Motor neuron (in vitro differentiated cells): Measurements from ENCODE around the gene ZMIZ1. TPM values are rescaled to one million over a fixed set of nuclear protein-coding genes. Genes with fewer than 3 reads are reported as not detected.

Source experiments
- ATAC-seq, 8 experiments: fragments of 200-7000 bp; cut with Tn5 transposase; replicated peaks in 6 of 8; 2 replicates each; pipeline ENCODE4 v1.8.0; 2021; ENCODE audit warnings: mild to moderate bottlenecking in 8 of 8, moderate library complexity in 8 of 8
- H3K27ac ChIP-seq, 2 donors: fragments of 250-450 bp; sonication (Bioruptor Pico); 2 replicates each; pipeline ENCODE4 v1.9.0; 2021; ENCODE audit warnings: antibody characterized with exemption in 2 of 2, mild to moderate bottlenecking in 2 of 2, moderate library complexity in 1 of 2
- H3K4me1 ChIP-seq, 2 donors: fragments of 250-450 bp; sonication (Bioruptor Pico); replicated peaks in 1 of 2; 2 replicates each; pipeline ENCODE4 v1.6.1; 2021; ENCODE audit warnings: antibody characterized with exemption in 2 of 2, mild to moderate bottlenecking in 2 of 2, moderate library complexity in 1 of 2
- H3K4me3 ChIP-seq, 5 donors: fragments of 250-450 bp; sonication (Bioruptor Pico); 2 replicates each; pipeline ENCODE4 v1.9.0; 2021; ENCODE audit warnings: antibody characterized with exemption in 5 of 5, mild to moderate bottlenecking in 5 of 5, moderate library complexity in 4 of 5
- WGBS, 10 experiments: fragments of 450-650 bp; shearing (Covaris generic); methylation state at CpG; one replicate each; pipeline ENCODE4 v1.0.0; 2022; 5-methylcytosine and 5-hydroxymethylcytosine counted together
- in situ Hi-C, 9 experiments: fragments of 400-800 bp; cut with MboI; loops; one replicate each; pipeline ENCODE4 v1.15.0; 2021; ENCODE audit warnings: low sequenced_read_pairs in 9 of 9, low pct_unique_long_range_greater_than_20kb in 2 of 9; ENCODE audit not compliant: unreplicated experiment in 9 of 9
- total RNA-seq, 8 experiments: library from RNA; unstranded; fragments of 300-600 nt; gene quantifications; 2 replicates each; pipeline versions ENCODE4 v1.2.3 to v1.2.4, GENCODE V29; 2022

The ZMIZ1 gene
- total RNA-seq, 8 experiments from 2014 or later, result 15.8 to 79.9 (median 50.0) TPM

DNA sequence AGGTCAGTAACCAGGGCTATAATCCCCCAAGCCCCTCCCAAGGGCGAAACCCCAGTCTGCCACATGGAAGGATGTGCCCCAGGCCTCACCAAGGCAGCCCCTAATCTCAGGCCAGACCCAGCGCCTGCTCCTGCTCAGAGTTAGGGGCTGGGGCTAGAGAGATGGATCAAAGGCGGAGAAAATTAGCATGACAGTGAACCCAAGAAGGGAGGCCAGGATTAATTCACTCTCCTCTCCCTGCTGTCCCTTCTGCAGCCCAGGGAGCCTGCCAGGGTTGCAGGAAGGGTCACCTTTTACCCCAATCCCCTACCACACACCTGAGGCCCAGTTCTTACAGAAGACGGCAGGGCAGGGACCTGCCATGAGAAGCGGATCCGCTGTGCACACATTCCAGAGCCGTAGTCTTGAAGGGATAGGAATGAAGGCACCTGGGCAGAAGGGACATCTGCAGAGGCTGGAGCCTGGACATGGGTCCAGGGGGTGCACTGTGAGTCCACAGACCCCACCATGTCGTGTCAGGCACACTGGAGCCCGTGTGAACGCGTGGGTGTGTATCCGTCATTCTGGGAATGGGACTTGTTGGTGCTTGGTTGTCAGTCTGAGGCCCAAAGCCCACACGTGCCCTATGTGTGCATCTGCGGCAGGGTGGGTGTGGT is 11.9 kb upstream of the ZMIZ1 start:
- peak overlapping the region; percentile 1 to 25 for H3K27ac ChIP-seq
- no peak overlapping the region for H3K4me3 ChIP-seq
- in situ Hi-C loops, result loop anchor here in 2 of 9 experiments (25.0 kb wide), 2 partner anchors 245 to 1020 kb away; partner anchors contain the start of genes POLR3A (in 1 of the 2) and RPS24 (in 1 of the 2)
- peak in 4 of 8 experiments; percentile 25 to 65 (median 61) for ATAC-seq
- 40 to 78% (median 54%) methylated on average over 1 to 8 of the region's 14 CpGs; no CpG with 5 or more reads in 7 of the 10 experiments for WGBS, 10 experiments
- H3K4me1 ChIP-seq, result peaks cover 30 to 32% of the 10 kb centered on the region in 2 donors

- no peak for ATAC-seq
- 77 to 90% (median 86%) methylated on average over 1 to 10 of the region's 12 CpGs; no CpG with 5 or more reads in 3 of the 10 experiments for WGBS, 10 experiments
- in situ Hi-C loops, result loop anchor here in 2 of 9 experiments (25.0 kb wide), 2 partner anchors 245 to 1020 kb away; partner anchors contain the start of genes POLR3A (in 1 of the 2) and RPS24 (in 1 of the 2)
- no peak overlapping the region for H3K27ac ChIP-seq
- no peak overlapping the region for H3K4me3 ChIP-seq
- peaks cover 23 to 30% of the 10 kb centered on the region in 2 donors for H3K4me1 ChIP-seq
Measured at GRCh38 chr10:79057481-79058275, 11.1 kb upstream of the ZMIZ1 start.

DNA sequence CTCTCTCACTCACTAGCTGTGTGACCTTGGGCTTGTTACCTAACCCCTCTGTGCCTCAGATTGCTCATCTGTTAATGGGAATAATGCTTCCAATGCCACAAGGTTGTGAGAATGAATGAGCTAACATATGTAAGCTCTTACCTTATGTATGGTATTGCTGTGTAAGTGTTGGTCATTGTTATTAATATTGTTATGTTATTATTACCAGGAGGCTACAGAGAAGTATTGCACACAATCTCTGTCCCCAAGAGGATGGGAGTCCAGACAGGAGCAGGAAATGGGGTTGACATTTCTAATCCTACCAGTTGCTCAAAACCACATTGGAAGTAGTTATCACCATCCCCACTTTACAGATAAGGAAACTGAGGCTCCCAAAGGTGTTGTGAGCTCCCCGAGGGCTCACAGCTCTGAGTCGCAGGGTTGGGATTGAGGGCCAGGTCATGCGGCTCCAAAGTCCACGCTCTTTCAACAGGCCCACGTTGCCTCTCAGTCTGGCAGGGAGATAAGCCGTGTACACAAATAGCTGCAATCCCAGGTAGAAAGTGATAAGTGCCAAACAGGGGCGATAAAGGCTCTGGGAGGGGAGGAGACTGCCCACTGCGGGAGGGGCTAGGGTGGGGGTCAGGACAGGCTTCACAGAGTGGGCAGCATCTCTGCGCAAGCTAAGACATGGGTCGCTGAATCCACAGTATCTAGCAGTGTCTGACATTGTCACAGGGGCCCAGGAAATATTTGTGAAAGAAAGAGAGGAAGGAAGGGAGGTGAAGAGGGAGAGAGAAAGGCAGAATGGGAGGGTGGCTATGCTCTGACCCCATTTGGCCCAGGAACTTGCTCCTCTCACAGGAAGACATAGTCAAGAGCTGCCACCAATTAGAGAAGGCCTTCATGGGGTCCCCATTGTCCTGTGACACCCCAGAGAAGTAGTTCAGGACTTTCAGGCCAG is 9.6 kb upstream of the ZMIZ1 start:
- 90 to 100% (median 100%) methylated on average over 1 to 2 of the region's 10 CpGs; no CpG with 5 or more reads in 7 of the 10 experiments for WGBS, 10 experiments
- in situ Hi-C loops, result loop anchor here in 2 of 9 experiments (25.0 kb wide), 2 partner anchors 247 to 1022 kb away; partner anchors contain the start of genes POLR3A (in 1 of the 2) and RPS24 (in 1 of the 2)
- ATAC-seq, result no peak
- Histone ChIP-seq H3K27ac (no peak overlapping the region), H3K4me1 (peaks cover 22 to 27% of the 10 kb centered on the region in 2 donors), H3K4me3 (no peak overlapping the region)

- Histone ChIP-seq H3K27ac (no peak overlapping the region), H3K4me3 (no peak overlapping the region), H3K4me1 (peaks cover 22 to 27% of the 10 kb centered on the region in 2 donors)
- 56 to 96% (median 82%) methylated on average over 1 to 9 of the region's 11 CpGs; no CpG with 5 or more reads in 2 of the 10 experiments for WGBS, 10 experiments
- in situ Hi-C loops, result loop anchor here in 2 of 9 experiments (25.0 kb wide), 2 partner anchors 248 to 1023 kb away; partner anchors contain the start of genes POLR3A (in 1 of the 2) and RPS24 (in 1 of the 2)
- ATAC-seq, result no peak
Measured at GRCh38 chr10:79059859-79060379, 8.8 kb upstream of the ZMIZ1 start.

DNA sequence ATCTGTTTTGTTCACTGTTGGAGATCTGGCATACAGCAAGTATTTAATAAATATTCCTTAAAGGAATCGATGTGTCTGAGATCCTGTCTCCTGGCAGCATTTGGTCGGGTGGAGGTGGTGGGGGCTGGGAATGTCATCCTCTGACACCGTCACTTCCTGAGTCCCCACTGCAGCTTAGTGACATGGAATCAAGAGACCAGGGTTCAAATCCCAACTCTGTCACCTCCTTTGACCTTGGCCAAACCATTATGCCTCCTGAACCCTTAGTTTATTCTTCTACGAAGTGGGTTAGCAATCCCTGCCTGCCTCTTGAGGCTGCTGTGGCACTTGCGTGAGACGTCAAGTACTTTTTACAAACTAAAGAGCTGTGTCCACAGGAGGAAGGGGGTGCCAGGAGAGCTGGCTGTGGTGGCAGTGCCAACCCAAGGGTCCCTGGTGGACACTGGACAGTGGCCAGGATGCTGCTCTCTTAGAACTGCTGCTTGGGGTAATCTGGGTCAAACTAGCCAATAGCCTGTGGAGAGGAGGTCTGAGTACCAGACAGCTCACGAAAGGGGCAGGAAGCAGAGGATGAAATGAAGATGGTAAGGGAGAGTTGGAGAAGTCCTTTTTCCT is 8.0 kb upstream of the ZMIZ1 start:
- no peak for ATAC-seq
- in situ Hi-C loops, result loop anchor here in 2 of 9 experiments (25.0 kb wide), 2 partner anchors 248 to 1023 kb away; partner anchors contain the start of genes POLR3A (in 1 of the 2) and RPS24 (in 1 of the 2)
- H3K27ac ChIP-seq, result no peak overlapping the region
- WGBS, 10 experiments, result 75 to 100% (median 88%) methylated on average over 1 to 6 of the region's 7 CpGs; no CpG with 5 or more reads in 2 of the 10 experiments
- H3K4me1 ChIP-seq, result peaks cover 24 to 28% of the 10 kb centered on the region in 2 donors
- no peak overlapping the region for H3K4me3 ChIP-seq

DNA sequence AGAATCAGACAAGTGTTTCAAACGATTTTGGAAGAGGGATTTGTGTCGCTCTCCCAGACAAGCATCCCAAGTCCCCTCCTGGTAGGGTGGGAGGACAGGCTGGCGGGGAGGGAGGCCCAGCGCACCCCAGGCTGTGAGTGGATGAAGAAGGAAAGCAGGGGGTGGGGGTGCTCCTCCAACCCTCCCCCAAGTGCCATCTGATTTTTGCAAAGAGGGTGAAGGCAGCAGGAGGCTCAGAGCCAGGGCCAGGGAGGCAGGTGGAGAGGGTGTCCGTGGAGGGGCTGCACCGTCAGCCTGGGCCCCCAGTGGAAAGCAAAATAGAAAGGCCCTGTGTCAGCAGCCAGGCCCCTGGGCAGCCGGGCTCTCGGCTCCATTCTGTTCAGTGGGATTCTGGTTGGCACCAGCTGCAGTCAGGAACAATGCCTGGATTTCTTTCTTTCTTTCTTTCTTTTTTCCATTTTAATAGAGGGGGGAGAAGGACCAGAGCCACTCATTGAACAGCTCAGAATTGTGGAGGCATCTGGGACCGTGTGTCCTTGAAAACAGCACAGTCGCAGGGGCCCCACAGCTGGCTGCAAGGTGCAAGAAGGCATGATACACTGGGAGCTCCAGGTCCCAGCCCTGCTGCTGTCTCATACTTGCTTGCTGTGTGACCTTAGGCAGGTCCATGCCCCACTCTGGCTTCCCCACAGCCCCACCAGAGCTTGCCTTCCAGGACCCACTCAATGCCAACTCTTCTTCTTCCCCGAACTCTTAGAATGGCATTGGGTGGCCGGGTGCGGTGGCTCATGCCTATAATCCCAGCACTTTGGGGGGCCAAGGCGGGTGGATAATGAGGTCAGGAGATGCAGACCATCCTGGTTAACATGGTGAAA is 7.1 kb upstream of the ZMIZ1 start:
- peaks cover 27 to 30% of the 10 kb centered on the region in 2 donors for H3K4me1 ChIP-seq
- in situ Hi-C loops, result loop anchor here in 2 of 9 experiments (25.0 kb wide), 2 partner anchors 249 to 1024 kb away; partner anchors contain the start of genes POLR3A (in 1 of the 2) and RPS24 (in 1 of the 2)

DNA sequence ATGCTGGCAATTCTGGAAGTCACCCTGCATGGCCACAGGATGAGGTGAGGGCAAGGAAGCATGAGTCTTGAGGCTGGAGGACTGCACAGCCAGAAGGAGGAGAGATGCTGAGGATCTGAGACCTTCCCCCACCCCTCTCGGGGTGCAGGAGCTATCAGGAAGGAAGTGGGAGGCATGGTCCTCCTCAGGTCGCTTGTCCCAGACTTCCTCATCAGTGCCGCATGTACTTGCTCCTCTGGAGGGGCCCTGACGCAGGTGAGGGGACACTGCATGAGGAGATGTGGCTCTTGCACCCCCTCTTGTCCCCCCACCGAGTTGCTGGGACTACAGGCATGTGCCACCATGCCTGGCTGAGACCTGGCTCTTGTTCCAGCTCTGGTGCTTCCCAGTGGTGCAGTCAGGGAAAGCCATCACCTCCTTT is 5.7 kb upstream of the ZMIZ1 start:
- in situ Hi-C loops, result loop anchor here in 2 of 9 experiments (25.0 kb wide), 2 partner anchors 251 to 1026 kb away; partner anchors contain the start of genes POLR3A (in 1 of the 2) and RPS24 (in 1 of the 2)
- Histone ChIP-seq H3K4me1 (peaks cover 23 to 25% of the 10 kb centered on the region in 2 donors), H3K27ac (no peak overlapping the region), H3K4me3 (no peak overlapping the region)
- no peak for ATAC-seq
- WGBS, 10 experiments, result 100% methylated on average over 1 to 2 of the region's 5 CpGs; no CpG with 5 or more reads in 7 of the 10 experiments

More for the DNA sequence above, 7.1 kb upstream of the ZMIZ1 start:
- Histone ChIP-seq H3K27ac (no peak overlapping the region), H3K4me3 (no peak overlapping the region)
- ATAC-seq, result peak in 5 of 8 experiments; percentile 34 to 68 (median 52)
- WGBS, 10 experiments, result 25 to 70% (median 47%) methylated on average over 2 of the region's 14 CpGs; no CpG with 5 or more reads in 5 of the 10 experiments

DNA sequence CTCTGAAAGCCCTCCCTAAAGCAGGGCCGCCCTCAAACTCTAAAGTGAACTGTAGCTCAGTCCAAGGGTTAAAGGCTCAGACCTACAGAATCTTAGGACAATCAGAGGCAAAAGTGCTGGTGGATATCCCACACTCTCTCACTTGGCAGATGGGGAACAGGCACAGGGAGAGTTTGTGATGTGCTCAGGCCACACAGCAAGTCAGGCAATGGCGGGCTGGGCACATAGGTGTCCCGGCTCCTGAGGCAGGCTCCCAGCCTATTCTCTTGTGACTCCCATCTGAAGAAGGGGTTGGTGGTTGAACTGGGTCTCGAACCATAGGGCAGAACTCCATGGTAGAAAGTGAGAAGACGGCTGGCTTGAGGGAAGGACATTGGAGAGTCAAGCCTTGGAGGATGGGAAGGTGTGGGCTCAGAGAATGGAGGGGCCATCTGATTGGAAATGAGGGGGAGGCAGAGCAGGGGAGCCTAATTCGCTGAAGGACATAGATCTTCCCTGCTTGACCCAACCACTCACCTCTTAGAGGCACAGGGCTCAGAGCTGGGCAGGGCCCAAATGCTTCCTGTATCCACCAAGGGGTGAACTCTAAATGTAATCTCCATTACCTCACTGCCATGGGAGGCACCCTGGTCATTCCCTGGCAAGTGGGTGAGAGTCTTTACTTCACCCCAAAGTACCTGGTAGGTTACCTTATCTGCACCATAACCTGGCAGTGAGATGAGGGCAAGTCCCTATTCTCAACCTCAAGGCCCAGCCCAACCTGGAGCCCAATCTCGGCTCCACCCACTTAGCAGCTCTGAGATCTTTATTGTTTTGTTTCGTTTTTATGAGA is 4.9 kb upstream of the ZMIZ1 start:
- peaks cover 23 to 25% of the 10 kb centered on the region in 2 donors for H3K4me1 ChIP-seq
- ATAC-seq, result no peak
- H3K4me3 ChIP-seq, result no peak overlapping the region
- 76 to 100% (median 100%) methylated on average over 1 to 4 of the region's 8 CpGs; no CpG with 5 or more reads in 4 of the 10 experiments for WGBS, 10 experiments
- H3K27ac ChIP-seq, result no peak overlapping the region
- in situ Hi-C loops, result loop anchor here in 2 of 9 experiments (25.0 kb wide), 2 partner anchors 252 to 1027 kb away; partner anchors contain the start of genes POLR3A (in 1 of the 2) and RPS24 (in 1 of the 2)

DNA sequence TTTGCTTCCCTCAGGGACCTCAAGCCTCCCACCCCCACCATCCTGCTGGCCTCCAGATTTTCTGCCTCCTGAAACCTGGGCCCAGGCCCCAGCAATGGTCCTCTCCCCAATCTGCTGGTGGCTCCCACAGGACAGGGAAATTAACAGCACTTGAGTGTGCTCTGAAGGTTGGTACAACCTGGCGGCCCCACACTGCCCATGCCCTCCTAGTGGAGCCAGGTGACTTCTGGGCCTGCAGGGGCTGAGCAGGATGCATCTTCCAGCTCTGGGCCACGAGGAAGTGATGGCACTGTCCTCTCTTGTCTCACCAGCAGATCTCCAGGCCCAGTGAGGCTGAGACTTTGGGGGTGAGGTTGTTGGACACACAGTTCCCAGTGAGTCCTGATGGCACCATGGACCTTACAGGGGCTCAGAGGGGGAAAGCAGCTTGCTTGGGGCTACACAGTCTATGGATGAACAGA is 3.6 kb upstream of the ZMIZ1 start:
- ATAC-seq, result no peak
- WGBS, 10 experiments, result 14% methylated on average over 1 of the region's 2 CpGs; no CpG with 5 or more reads in 9 of the 10 experiments
- in situ Hi-C loops, result loop anchor here in 2 of 9 experiments (25.0 kb wide), 2 partner anchors 253 to 1028 kb away; partner anchors contain the start of genes POLR3A (in 1 of the 2) and RPS24 (in 1 of the 2)
- H3K27ac ChIP-seq, result no peak overlapping the region
- no peak overlapping the region for H3K4me3 ChIP-seq
- peaks cover 23 to 25% of the 10 kb centered on the region in 2 donors for H3K4me1 ChIP-seq
